DMS114 treated with DMSO at 0.1 percent for 48 hours (cell line): ENCODE data around the gene PCDHGA12.
"Not testable (repeated sequence)": the region's sequence is repeated elsewhere in the genome, so short reads cannot be mapped to it uniquely, and the experiment has no call there.

Experiments
- DNase-seq: peaks from one replicate; lab custom pipeline; 2025; ENCODE audit not compliant: unreplicated experiment; lab: John Stamatoyannopoulos, UW

PCDHGA12 gene

GRCh38 chr5:141407790-141408505 lies 22.4 kb upstream of the PCDHGA12 start, which contains the start of gene PCDHGB6:
Gene PCDHGB6, plus strand, starts transcription at chr5:141408021. Its CDS starts 182 bp downstream, at chr5:141408203.
- not testable (repeated sequence) for DNase-seq

DNA sequence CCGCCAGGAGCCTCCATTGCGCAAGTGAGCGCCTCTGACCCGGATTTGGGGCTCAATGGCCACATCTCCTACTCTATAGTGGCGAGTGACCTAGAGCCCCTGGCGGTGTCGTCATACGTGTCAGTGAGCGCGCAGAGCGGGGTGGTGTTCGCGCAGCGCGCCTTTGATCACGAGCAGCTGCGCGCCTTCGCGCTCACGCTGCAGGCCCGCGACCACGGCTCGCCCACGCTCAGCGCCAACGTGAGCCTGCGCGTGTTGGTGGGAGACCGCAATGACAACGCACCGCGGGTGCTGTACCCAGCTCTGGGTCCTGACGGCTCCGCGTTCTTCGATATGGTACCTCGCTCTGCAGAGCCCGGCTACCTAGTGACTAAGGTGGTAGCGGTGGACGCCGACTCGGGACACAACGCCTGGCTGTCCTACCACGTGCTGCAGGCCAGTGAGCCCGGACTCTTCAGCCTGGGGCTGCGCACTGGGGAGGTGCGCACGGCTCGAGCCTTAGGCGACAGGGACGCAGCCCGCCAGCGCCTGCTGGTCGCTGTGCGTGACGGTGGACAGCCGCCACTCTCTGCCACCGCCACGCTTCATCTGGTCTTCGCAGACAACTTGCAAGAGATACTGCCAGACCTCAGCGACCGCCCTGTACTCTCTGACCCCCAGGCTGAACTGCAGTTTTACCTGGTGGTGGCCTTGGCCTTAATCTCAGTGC lies 20.6 kb upstream of the PCDHGA12 start:
- no peak for DNase-seq

GRCh38 chr5:141411575-141411974 lies 18.7 kb upstream of the PCDHGA12 start:
- no peak for DNase-seq

- no peak for DNase-seq
Measured at GRCh38 chr5:141412854-141413539, 17.3 kb upstream of the PCDHGA12 start, which contains the start of gene PCDHGA10. Gene PCDHGA10, plus strand, starts transcription at chr5:141412987. Its CDS starts 189 bp downstream, at chr5:141413176.

GRCh38 chr5:141413540-141414069 lies 16.7 kb upstream of the PCDHGA12 start:
- no peak for DNase-seq

GRCh38 chr5:141414548-141415274 lies 15.6 kb upstream of the PCDHGA12 start:
- DNase-seq: not testable (repeated sequence)

- not testable (repeated sequence) for DNase-seq
Measured at GRCh38 chr5:141415275-141415618, 15.1 kb upstream of the PCDHGA12 start.

- DNase-seq: not testable (repeated sequence)
Measured at GRCh38 chr5:141417494-141418172, 12.7 kb upstream of the PCDHGA12 start, which contains the start of gene PCDHGB7. Gene PCDHGB7, plus strand, starts transcription at chr5:141417677. Its CDS starts 183 bp downstream, at chr5:141417860.

DNA sequence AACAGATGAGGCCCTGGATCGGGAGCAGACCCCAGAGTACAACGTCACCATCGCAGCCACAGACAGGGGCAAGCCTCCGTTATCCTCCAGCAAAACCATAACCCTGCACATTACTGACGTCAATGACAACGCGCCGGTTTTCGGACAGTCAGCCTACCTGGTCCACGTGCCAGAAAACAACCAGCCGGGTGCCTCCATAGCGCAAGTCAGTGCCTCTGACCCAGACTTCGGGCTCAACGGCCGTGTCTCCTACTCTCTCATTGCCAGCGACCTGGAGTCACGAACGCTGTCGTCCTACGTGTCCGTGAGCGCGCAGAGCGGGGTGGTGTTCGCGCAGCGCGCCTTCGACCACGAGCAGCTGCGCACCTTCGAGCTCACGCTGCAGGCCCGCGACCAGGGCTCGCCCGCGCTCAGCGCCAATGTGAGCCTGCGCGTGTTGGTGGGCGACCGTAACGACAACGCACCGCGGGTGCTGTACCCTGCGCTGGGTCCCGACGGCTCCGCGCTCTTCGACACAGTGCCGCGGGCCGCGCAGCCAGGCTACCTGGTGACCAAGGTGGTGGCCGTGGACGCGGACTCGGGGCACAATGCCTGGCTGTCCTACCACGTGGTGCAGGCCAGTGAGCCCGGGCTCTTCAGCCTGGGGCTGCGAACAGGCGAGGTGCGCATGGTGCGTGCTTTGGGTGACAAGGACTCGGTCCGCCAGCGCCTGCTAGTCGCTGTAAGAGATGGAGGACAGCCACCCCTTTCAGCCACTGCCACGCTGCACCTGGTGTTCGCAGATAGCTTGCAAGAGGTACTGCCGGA lies 11.0 kb upstream of the PCDHGA12 start:
- no peak for DNase-seq

DNA sequence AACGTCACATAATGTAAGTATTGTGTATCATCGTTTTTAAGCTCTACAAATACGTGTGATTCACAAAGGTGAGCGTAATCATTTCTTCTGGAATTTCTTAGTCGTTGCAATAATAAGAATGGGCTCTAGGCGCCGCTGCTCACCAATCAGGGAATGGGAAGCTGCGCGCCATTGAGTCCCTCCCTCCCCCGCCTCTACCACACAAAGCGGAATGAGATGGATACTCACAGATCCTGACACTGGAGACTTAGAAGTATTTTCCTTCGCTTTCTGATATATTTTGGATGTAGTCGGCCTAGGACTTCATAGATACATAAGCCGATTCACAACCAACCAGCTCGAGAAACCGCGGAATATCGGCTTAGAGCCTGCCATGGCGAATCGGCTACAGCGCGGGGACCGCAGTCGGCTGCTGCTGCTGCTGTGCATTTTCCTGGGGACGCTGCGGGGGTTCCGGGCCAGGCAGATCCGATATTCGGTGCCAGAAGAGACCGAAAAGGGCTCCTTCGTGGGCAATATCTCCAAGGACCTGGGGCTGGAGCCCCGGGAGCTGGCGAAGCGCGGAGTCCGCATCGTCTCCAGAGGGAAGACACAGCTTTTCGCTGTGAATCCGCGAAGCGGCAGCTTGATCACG lies 9.3 kb upstream of the PCDHGA12 start, which contains the start of gene PCDHGA11:
Gene PCDHGA11 (plus strand): TSS at position 197 of the 634 bp plus-strand sequence. CDS start 177 bp downstream, at position 374.
- no peak for DNase-seq

DNA sequence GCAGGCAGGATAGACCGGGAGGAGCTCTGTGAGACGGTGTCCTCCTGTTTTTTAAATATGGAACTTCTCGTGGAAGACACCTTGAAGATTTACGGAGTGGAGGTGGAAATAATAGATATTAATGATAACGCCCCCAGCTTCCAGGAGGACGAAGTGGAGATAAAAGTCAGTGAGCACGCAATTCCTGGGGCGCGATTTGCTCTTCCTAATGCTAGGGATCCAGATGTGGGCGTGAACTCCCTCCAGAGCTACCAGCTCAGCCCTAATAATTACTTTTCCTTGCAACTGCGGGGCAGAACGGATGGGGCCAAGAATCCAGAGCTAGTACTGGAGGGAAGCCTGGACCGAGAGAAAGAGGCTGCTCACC lies 8.8 kb upstream of the PCDHGA12 start:
- no peak for DNase-seq

- no peak for DNase-seq
Measured at GRCh38 chr5:141422742-141423291, 7.5 kb upstream of the PCDHGA12 start.

DNA sequence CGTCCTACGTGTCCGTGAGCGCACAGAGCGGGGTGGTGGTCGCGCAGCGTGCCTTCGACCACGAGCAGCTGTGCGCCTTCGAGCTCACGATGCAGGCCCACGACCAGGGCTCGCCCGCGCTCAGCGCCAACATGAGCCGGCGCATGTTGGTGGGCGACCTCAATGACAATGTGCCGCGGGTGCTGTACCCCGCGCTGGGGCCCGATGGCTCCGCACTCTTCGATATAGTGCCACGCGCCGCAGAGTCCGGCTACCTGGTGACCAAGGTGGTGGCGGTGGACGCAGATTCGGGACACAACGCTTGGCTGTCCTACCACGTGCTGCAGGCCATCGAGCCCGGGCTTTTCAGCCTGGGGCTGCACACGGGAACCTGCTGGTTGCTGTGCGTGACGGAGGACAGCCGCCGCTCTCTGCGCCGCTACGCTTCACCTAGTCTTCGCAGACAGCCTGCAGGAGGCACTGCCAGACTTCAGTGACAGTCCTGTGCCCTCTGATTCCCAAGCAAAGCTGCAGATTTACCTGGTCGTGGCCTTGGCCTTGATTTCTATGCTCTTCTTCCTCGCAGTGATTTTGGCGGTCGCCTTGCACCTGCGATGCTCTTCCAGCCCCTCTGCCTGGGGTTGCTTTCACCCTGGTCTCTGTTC lies 2.4 kb upstream of the PCDHGA12 start:
- DNase-seq: no peak

DNA sequence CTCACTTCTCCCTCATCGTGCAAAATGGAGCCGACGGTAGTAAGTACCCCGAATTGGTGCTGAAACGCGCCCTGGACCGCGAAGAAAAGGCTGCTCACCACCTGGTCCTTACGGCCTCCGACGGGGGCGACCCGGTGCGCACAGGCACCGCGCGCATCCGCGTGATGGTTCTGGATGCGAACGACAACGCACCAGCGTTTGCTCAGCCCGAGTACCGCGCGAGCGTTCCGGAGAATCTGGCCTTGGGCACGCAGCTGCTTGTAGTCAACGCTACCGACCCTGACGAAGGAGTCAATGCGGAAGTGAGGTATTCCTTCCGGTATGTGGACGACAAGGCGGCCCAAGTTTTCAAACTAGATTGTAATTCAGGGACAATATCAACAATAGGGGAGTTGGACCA lies 979 bp downstream of the PCDHGA12 start:
- no peak for DNase-seq

GRCh38 chr5:141432308-141432707 lies 2.0 kb downstream of the PCDHGA12 start:
- DNase-seq: not testable (repeated sequence)

- DNase-seq: not testable (repeated sequence)
Measured at GRCh38 chr5:141432726-141433125, 2.4 kb downstream of the PCDHGA12 start.

DNA sequence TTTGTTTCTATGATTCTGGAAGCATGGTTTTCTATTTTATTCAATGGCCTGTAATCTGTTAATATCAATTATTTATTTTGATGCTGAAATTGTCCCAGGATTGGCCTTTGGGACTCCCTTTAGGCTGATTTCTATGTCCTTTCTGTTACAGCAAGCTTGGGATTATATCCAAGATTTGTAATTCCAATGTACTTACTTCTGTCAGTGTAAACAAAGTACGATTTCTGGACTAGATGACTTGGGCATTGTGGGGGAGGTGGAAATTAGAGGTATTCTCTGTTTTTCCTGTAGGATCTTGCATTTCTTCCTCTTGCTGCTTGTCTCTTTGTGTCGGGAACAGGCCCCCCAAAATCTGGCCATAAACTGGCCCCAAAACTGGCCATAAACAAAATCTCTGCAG lies 3.7 kb downstream of the PCDHGA12 start:
- no peak for DNase-seq

GRCh38 chr5:141437221-141437620 lies 6.9 kb downstream of the PCDHGA12 start:
- no peak for DNase-seq
